ENCODE measurements around the gene CCNF. TPM values are rescaled to one million over a fixed set of nuclear protein-coding genes. Genes with fewer than 3 reads are reported as not detected.
A peak's percentile ranks its signal among the peaks of the same experiment; 100 is the strongest.

CCNF gene
- total and polyA plus RNA-seq, 2 experiments from 2014 or later, result 9.2 to 44.0 TPM

DNA sequence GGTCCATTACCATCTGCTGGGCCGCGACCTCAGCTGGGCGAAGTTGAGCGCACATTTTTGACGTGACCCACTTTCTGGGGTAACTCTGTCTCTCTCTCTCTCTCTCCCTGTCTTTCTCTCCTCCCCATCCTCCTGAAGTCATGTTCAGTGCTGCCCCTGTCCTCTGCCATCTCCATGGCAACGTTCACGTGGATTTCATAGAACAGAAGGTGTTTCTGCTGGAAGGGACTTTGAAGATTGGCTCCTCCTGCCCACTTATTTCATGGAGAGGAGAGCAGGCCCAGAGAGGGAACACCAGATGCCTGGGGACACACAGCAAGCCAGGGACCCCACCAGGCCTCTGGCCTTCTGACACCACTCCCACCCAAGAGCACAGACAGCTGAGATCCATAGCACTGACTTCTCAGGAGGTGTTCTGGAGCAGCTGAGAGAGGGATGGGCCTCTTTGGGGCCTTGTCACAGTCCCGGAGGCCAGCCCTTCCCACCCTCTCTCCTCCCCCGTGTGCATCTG lies 4.2 kb upstream of the CCNF start:
- no peak overlapping the region for H3K27ac ChIP-seq
- TF ChIP-seq, protein P1, sequence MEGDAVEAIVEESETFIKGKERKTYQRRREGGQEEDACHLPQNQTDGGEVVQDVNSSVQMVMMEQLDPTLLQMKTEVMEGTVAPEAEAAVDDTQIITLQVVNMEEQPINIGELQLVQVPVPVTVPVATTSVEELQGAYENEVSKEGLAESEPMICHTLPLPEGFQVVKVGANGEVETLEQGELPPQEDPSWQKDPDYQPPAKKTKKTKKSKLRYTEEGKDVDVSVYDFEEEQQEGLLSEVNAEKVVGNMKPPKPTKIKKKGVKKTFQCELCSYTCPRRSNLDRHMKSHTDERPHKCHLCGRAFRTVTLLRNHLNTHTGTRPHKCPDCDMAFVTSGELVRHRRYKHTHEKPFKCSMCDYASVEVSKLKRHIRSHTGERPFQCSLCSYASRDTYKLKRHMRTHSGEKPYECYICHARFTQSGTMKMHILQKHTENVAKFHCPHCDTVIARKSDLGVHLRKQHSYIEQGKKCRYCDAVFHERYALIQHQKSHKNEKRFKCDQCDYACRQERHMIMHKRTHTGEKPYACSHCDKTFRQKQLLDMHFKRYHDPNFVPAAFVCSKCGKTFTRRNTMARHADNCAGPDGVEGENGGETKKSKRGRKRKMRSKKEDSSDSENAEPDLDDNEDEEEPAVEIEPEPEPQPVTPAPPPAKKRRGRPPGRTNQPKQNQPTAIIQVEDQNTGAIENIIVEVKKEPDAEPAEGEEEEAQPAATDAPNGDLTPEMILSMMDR (IDR thresholded peaks at IDR 0.05; ENCODE audit: low read depth, low read length), result no peak
- H3K4me3 ChIP-seq, result no peak overlapping the region
- no peak for DNase-seq (ENCODE audit: low read depth in 1 of 2, low spot score in 1 of 2)
- no peaks in the 10 kb centered on the region for H3K36me3 ChIP-seq
- no peaks in the 10 kb centered on the region for H3K9me3 ChIP-seq (ENCODE audit: low read depth)
- H3K27me3 ChIP-seq, result no peaks in the 10 kb centered on the region
- H3K4me1 ChIP-seq (ENCODE audit: low read depth), result no peaks in the 10 kb centered on the region

DNA sequence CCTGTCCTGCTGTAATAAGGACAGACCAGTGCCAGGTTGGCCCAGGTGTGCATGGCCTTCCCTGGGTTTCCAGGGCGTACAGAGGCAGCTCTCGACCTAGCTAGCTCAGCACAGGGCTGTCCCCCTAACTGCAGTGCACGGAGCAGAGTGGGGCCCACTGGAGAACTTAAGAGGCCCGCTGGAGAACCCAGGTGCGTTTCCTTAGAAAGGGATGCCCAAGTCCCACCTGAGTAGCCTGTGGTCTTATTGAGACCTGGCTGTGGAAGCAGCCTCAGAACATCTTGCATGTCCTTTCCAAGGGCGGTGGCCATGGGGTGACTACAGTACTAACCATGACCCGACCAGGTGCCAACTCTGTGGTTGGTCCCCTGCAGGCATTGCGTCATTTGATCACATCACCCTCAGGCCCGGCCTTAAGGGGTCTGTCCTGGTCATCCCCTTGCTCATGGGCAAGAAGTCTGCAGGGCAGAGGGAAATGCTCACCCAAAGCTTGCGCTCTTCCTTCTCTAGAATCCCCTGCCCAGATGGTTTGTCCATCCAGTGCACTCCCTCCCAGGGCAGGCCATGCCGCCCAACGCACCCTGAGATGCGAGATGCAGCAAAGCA lies 3.3 kb upstream of the CCNF start:
- Histone ChIP-seq H3K36me3 (no peaks in the 10 kb centered on the region), H3K9me3 (ENCODE audit: low read depth) (no peaks in the 10 kb centered on the region), H3K27ac (no peak overlapping the region), H3K27me3 (no peaks in the 10 kb centered on the region), H3K4me3 (no peak overlapping the region), H3K4me1 (ENCODE audit: low read depth) (peaks cover 5% of the 10 kb centered on the region)
- DNase-seq (ENCODE audit: low read depth in 1 of 2, low spot score in 1 of 2), result no peak
- TF ChIP-seq, protein P1 (IDR thresholded peaks at IDR 0.05; ENCODE audit: low read depth, low read length), result no peak

DNA sequence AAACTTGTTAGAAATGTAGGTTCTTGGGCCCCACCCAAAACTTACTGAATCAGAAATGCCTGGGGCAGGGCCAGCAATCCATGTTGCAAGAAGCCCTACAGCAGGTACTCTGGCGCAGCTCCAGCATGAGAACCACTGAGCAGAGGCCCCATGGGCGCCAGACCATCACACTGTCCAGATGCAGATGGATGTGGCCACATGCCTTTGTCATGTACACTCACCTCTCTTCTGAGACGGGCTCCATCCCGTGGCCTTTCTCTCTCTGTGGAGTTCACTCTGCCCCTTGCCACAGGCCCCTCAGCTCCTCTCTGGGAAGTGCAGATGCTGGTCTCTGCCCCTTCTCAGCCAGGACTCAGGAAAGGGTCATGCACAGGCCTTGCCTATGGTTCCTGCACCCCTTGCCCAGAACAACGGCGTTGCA lies 2.3 kb upstream of the CCNF start:
- Histone ChIP-seq H3K27me3 (no peaks in the 10 kb centered on the region), H3K36me3 (no peaks in the 10 kb centered on the region), H3K27ac (no peak overlapping the region), H3K4me1 (ENCODE audit: low read depth) (peaks cover 5% of the 10 kb centered on the region), H3K9me3 (ENCODE audit: low read depth) (no peaks in the 10 kb centered on the region), H3K4me3 (no peak overlapping the region)
- TF ChIP-seq, protein P1 (IDR thresholded peaks at IDR 0.05; ENCODE audit: low read depth, low read length), result no peak
- DNase-seq (ENCODE audit: low read depth in 1 of 2, low spot score in 1 of 2), result peak in 1 of 2 donors; percentile 6

DNA sequence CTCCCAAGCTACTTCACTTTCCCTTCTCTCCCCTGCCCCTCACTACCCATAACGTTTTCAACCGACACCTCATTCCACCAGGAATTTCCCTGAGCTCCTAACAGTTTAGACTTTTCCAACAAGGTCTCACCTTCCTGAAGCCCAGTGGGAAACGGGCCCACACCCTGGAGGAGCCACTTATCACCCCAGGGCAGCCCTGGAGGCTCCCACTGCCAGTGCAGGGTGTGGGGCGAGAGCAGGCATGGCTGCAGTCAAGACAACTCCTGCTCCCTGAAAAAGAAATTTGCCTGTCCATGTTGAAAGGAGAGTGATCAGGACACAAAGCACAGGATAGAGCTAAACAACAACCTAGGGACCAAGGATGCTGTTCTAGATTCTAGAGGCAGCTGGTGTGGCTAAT lies 1.7 kb upstream of the CCNF start:
- Histone ChIP-seq H3K27me3 (no peaks in the 10 kb centered on the region), H3K27ac (no peak overlapping the region), H3K36me3 (no peaks in the 10 kb centered on the region), H3K4me3 (no peak overlapping the region), H3K9me3 (ENCODE audit: low read depth) (no peaks in the 10 kb centered on the region), H3K4me1 (ENCODE audit: low read depth) (peaks cover 5% of the 10 kb centered on the region)
- TF ChIP-seq, protein P1 (IDR thresholded peaks at IDR 0.05; ENCODE audit: low read depth, low read length), result no peak
- DNase-seq (ENCODE audit: low read depth in 1 of 2, low spot score in 1 of 2), result no peak

DNA sequence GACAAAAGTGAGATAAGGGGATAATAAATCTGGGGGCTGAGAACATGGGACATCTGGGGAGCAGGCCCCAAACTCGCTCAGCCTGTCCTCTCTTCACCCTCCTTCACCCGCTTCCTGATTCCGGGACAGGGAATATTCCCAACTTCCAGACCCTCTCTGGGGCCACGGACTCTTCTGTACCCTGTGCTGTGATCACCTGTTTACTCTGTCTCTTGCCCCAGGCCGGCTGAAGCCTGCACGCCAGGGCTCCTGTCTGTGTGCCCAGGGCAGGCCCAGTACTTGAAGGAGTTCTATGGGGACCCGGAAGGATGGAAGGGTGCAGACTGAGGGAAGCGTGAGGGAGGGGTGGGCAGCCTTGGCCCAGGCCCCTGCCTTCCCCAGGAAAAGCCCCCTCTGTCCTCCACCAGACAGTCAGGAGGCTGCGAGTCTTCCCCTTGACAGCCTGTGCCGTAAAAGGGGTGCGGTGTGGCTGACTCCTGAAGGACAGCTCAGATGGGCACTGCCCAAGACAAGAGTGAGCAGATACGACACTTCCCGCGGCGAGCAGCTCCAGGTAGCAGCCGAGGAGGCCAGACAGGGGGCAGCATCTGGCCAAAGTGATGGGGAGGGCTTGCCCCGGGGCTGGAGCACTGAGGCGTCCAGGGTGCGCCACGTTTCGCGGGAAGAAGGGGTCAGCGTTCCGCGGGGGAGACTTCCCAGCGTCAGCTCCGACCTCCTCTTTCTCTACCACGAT lies 1.0 kb upstream of the CCNF start:
- Histone ChIP-seq H3K4me3 (peak overlapping the region; percentile 35), H3K27ac (peak overlapping the region; percentile 14)
- DNase-seq (ENCODE audit: low read depth in 1 of 2, low spot score in 1 of 2), result peak; percentile 26 to 38

More for the DNA sequence above, 1.0 kb upstream of the CCNF start:
- H3K4me1 ChIP-seq (ENCODE audit: low read depth), result peaks cover 5% of the 10 kb centered on the region
- H3K36me3 ChIP-seq, result peaks cover 2% of the 10 kb centered on the region
- TF ChIP-seq, protein P1 (IDR thresholded peaks at IDR 0.05; ENCODE audit: low read depth, low read length), result peak; percentile 34
- no peaks in the 10 kb centered on the region for H3K27me3 ChIP-seq
- no peaks in the 10 kb centered on the region for H3K9me3 ChIP-seq (ENCODE audit: low read depth)

Data from cardiac muscle cell (in vitro differentiated cells and primary cell).